G401.6 (cell line): ENCODE data around the gene LRRC4C.
"Not testable (repeated sequence)": the region's sequence is repeated elsewhere in the genome, so short reads cannot be mapped to it uniquely, and the experiment has no call there.

Source experiments
- FAIRE-seq: peaks from 2 replicates; lab custom pipeline; 2012; peaks lifted over from hg19 to GRCh38; lab: Jason Lieb, UNC

The LRRC4C gene

DNA sequence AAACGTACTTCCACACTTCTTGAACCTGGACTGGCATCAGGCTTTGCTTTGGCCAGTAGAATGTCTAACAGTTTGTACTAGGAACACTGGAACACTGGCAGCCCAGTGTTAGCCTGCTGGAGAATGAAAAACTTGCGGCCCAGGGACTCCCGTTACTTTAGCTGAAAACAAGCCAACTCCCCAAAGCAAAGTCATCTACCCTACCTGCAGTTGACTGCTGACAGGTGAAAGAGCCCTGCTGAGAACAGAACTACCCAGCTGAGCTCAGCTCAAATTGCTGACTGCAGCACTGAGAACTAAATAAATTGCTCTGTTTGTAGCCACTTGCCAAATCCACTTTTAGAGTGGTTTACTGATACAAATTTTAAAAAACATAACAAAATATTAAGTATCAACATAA lies 342.5 kb downstream of the LRRC4C start:
- FAIRE-seq, result no peak

DNA sequence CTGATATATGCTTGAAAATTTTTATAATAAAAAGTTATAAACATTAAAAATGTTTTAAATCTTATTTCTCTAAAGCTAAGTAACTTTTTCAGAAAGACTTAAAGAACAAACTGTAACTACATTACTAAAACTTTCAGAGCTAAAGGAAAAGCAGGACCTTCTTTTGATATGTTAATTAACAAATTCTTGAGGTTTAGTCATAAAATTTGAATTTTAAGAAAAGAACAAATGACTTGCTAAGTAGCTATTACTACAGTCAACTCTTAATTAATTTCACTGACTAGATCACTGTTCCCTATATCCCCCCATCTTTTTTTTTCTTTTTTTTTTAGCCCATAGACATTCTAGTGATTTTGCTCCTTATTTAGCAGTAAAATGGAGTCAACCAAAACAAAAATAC lies 344.4 kb downstream of the LRRC4C start:
- FAIRE-seq, result no peak

DNA sequence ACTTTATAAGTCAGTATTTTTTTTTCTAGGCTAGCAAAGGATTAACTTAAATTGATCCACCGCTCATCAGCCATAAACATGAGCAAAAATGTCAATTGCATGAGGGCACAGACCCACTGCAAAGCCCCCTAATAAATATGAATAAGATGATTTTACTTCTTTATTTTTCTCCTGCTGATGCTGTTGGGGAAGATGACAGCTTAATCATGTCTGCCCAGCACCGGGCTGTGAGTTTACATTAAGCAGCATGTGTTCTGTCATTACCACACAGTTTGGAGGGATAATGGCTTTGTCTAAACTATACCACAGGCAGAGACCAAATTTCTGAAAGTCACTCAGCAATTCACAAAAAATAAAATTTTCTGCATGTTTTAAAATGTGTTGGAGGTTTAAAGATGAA lies 346.3 kb downstream of the LRRC4C start:
- FAIRE-seq, result no peak

DNA sequence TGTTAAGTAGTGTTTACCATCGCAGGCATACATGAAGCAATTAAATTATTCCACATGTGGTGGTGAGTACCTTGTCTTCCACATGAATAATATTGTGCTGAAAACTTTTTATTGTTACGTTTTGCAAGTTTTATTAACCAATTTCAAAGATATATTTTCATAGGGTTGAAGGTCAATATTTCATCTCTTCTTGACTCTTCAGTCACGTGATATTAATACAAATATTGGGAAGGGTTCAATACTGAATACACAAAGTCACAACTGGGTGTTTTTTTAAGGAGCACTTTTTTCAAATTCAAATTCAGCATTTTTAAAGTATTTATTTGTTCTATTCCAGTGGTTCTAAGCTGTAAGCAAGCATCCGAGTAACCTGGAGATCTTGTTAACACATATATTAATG lies 348.9 kb downstream of the LRRC4C start:
- FAIRE-seq, result no peak

DNA sequence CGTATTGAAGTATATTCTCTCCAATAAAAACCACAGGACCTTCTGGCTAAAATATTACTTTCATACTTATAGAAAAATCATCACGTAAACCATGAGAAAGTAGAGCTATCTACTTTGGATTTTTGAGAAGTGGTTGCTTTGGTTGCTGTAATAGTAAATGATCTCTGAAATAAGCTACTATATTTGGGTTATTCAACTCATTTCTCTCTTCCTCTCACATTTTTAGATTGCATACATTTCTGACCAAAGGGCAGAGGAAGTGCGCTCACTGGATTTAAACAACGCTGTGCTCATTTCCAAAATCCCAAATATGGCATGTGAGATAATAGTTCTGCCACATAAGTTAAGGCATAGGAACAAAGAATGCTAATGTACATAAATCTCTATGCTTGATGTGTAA lies 357.0 kb downstream of the LRRC4C start:
- FAIRE-seq, result no peak

DNA sequence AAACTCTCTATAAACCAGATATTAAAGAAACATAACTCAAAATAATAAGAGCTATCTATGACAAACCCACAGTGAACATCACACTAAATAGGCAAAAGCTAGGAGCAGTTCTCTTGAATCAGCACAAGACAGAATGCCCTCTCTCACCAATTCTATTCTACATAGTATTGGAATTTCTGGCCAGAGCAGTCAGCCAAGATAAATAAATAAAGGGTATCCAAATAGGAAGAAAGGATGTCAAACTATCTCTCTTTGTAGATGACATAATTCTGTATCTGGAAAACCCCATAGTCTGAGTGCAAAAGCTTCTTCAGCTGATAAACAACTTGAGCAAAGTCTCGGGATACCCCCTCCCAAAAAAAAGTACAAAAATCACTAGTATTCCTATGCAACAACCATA lies 359.8 kb downstream of the LRRC4C start:
- no peak for FAIRE-seq

DNA sequence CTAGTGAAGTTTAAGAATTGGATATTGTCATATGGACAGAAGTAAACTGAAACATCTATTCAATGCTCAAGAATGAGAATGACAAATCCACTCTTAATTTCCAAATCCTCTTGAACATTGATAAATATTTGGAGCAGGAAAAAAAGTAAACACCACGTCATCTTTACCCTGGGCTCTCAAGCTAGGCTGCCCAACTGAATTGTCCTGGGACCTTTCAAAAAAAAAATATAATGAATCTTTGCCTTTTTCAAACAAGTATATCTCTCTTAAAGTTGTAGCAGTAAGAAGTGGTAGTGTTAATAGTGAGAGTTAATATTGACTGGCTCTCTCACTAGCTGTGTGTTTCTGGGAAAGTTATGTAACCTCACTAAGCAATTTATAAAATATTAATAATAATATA lies 374.3 kb downstream of the LRRC4C start:
- FAIRE-seq, result no peak

DNA sequence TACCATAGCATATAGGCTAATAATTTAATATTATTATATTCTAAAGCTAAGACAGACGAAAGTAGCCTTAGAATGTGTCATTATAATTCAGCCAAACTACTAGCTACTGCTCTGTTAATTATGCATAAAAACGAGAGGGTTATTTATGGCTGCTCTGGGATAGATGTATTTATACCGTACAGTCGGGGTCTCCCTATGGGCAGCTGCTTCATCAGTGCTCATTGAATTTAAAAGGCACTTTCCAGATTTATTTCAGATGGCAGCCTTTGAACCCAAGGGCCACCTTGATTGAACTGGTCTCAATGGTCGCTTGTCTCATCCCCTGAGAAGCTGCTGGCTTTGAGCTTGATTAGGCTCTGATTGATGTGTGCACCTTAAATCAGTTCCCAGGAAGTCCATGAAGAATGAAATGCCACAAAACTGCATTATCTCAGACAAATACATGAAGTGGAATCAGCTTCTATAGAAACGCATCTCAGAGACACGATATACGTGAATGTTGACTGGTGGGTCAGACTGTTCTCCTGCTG lies 377.6 kb downstream of the LRRC4C start:
- no peak for FAIRE-seq

DNA sequence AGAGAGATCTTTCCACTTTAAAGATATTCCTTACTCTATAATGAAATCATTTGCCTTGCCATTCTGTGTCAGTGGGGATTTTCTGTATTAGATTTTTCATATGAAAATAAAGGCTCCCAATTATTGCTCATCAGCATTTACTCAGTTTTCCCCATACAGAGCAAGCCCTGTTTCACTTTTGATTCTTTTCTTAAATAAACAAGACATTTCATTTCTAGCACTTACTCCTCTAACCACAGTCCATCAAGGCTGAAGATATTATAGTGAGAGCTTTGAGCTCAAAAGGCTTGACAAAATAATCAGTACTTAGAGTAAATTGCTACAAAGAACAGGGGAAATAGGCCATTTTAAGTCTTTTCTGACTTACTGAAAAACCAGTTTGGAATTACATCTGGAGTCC lies 385.1 kb downstream of the LRRC4C start:
- no peak for FAIRE-seq

DNA sequence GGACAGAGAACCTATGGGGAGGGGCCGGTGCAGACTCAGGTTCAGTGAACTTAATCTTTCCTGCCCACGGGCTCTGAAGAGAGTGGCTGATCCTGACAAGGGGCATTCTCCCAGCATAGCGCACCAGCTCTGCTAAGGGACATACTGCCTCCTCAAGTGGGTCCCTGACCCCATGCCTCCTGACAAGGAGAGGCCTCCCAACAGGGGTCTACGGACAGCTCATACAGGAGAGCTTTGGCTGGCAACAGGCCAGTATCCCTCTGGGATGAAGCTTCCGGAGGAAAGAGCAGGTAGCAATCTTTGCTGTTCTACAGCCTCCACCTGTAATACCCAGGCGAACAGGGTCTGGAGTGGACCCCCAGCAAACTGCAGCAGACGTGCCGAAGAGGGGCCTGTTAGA lies 394.0 kb downstream of the LRRC4C start:
- no peak for FAIRE-seq

DNA sequence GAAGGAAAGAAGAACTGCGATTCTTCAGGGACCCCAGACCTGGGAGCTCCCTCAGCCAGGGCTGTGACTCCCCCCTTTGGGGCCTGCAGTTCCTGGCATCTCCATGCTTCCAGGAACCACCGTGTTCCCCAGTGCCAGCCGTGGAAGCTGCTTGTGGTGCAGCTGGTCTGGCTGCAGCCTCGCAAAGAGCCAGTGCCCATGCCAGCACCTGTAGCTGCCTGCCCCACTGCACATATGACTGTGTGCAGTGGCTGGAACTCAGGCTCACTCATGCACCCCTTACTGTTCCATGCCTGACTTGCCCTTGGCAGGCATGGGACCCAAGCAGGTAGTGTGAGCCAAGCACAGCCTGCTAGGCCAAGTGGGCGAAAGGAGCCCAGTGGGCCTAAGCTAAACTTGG lies 401.3 kb downstream of the LRRC4C start:
- FAIRE-seq, result no peak

DNA sequence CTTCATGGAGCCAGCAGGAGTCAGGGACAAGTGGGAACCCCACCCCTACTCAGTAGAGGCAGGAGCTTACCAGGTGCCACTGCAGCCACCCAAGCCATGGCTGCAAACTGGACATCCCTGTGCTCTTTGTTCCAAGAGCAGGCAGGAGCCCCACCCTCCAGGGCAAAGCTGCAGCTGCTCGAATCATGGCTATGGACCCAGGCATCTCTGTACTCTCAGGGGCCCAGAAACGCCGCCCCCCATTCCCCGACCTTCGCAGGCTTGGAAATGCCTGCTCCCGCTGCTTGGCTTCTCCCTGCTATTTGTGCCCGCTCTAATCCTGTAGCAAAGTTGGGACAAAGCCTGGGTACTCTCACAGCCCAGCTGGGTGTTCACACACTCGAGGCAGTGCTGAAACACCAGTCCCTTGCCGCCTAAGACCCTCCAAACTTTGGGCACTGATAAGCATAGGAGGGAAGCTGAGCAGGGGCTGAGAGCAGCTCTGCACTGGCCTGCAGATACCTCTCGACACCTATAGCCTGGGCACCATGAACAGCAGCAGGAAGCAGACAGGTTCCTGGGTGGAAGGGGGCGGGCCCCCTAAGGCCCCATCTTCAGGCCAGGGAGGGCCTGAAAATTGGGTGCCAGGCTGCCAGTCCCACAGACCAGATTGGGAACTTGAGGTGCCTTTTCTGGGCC lies 402.4 kb downstream of the LRRC4C start:
- FAIRE-seq, result no peak

DNA sequence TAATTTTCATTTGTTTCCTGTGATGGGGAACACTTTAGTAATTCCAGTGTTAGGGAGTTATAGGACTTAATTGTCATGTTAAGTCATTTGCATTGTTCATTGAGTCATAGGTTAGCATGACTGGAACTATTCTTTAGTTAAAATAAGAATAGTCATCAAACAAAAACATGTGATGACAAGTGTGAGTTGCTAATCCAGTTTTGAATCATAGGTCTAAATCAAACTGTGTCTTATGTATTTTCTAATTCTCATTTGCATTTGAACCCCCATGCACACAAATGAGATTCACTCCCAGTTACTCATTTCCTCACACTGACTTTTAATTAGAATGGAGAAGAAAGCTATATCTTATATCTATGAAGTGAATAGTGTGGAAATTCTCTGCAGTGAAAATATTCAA lies 405.6 kb downstream of the LRRC4C start:
- FAIRE-seq, result no peak

DNA sequence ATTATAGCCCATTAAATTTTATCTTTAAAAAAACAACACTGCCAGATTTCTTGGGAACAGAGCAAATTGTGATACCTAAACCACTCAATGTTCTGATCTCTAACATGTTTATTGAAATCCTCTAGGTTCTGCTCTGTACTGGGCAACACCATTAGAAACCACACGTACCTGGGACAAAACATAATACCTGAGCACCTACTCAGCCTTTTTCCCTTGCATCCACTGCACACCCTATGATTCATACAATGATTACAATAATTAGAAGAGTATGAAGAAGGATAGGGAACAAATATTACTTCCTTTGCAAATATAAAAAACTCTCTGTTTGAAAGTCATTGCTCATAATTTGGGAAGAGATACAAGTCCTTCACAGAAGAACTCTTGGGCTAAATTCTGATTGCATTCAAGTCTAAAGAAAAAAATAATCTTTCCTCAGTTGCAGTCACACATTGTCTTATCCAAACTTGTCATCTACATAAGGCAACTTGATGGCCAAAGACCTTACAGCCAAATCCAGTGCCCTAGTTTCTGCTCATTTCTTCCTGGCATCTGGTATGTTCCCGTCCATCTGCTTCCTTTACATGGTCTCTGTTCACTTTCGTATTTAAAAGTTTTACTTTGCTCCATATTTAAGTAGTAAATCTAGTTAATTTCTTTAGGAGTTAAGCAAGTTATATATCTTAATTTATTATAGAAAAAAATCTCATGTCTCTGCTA lies 407.4 kb downstream of the LRRC4C start:
- FAIRE-seq, result no peak

DNA sequence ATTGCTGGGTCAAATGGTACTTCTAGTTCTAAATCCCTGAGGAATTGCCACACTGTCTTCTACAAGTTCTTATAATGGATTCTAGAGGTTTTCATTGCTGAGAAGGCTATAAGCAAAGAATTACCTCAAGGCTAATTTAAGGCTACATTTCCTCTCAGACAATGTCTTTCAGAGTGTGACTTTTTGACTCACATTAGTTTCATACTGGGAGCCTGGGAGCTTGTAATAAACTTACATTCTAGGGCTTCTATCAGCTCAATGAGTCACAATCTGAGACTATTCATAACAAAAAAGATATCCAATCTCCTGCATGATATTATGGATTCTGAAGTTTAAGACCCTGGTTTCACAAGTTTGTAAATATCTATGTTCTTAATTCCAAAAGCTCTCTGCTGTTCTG lies 408.7 kb downstream of the LRRC4C start:
- FAIRE-seq, result no peak

DNA sequence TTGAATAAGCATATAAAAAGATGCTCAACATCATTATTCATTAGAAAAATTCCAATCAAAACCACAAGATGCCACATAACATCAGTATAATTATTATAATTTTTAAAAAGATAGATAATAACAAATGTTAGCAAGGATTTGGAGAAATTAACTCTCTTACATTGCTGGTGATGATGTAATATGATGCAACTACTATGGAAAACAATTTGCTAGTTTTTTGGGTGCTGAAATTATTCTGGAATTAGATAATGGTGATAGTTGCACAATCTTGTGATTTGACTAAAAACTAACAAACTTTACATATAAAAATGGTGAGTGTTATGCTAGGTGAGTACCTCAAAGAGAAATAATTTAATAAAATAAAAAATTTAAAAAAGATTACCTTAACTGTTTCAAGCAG lies 412.2 kb downstream of the LRRC4C start:
- no peak for FAIRE-seq

DNA sequence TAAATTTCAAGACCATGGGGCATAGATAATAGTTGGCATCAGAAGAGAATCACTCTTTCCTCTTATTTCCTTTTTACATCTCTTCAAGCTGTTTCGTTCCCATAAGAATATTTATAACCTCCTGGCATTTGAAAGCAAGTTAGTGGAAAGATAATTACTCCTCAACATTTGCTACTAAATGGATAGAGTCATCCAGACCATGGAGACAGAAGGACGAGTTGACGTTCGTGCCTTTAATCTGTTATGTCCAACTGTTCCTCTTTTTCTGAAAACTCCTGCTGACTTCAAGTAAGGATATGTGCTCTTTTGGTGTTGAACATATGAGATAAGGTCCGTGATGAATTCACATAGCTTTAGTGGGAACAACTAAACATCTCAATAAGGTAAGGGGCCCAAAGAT lies 414.2 kb downstream of the LRRC4C start:
- FAIRE-seq, result no peak

DNA sequence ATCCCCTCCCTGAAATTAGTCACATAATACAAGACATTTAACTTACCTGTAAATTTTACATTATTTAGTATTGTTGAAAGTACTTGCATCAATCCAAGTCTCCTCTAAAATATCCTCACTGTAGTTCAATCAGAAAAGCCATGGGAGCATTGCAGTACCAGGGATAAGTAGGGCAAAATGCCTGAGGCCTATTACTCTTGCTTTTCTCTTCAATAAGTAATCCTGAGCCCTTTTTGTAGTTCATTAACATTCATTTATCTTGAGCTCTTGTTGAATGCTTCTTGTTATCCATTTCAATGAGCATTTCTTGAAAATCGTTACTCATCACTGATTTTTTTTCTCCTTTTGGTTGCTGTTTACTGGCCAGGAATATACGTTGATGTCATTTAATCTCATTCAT lies 414.7 kb downstream of the LRRC4C start:
- FAIRE-seq, result no peak

DNA sequence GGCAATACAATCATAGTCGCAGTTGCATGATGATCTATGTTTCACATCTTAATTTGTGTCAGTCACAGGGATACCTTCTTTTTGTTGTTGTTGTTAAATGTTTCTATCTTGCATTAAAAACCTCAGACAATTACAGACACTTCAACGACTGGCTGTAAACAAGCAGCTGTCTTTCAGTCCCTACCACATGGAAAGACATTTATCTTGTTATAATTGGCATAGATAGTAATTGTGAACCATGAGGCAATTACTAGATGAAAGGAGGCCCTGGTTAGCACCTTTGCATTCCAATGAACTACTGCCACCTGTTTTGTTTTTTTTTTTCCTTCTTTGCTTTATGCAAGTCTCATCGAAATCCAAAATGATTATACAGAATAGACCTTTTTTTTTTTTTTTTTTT lies 416.8 kb downstream of the LRRC4C start:
- FAIRE-seq, result no peak

DNA sequence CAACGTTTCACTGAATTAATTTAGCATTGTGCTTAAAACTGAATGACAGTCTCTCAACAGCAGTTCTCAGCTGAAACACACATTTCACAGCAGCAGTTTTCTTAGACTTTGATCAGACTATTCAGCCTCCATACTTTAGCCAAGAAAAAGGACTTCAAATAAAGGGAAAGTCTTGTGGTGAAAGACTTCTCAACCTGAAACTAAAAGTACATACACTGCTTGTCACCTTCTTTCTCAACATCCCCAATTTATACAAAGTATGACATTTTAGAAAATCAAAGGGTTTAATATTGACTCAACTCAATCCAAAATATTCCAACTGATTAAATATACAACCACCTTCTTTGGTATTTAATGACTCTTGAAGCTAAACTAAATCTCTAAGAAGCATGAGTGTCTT lies 419.0 kb downstream of the LRRC4C start:
- no peak for FAIRE-seq

DNA sequence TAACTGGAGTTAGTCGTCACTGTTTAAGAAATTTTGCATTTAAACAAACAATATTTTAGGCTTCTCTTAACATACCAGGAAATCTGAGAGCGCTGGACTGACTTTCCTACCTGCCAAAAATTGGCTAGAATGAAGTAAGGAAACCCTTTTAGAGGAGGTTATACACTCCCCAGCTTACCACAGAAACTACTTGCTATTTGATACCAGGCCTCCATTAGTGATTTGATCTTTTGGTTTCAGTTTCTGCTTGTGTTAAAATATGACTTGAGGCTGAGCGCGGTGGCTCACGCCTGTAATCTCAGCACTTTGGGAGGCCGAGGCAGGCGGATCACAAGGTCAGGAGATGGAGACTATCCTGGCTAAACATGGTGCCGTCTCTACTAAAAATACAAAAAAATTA lies 419.9 kb downstream of the LRRC4C start:
- no peak for FAIRE-seq

DNA sequence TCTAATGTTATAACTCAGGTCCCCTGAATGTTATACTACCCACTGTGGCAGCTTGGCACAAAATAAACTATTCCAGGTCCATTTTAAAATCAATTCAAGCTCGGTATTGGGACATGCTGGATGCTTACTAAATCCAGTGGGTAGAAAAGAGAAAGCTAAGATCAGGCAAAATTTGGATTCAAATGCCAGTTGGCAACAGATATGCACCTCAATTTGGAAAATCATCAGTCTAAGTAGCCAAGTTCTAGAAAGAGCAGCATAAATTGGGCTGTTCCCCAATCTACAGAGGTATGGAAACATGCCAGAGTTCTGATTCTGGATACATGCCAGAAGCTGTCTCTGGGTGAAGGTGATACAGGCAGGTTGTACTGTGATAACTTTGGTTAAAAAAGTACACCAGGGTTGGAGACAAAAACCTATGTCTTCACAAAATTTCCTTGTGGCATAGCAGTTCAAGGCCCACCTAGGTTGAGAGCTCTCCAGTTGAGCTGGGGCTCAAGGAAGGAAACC lies 427.8 kb downstream of the LRRC4C start:
- FAIRE-seq, result no peak

DNA sequence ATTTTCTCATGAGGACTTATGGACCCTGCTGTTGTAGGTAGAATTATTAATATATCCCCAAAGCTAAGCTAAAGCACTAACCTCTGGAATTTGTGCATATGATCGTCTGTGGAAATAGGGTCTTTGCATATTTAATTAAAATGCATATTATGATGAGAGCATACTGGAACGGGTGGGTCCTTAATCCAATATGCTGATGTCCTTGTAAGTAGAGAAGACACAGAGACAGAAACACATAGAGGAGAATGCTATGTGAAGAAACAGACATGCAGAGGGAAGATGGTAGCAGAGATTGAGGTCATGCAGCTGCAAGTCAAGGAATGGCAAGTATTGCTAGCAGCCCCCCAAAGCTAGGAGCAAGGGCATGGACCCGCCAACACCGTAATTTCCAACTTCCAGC lies 439.2 kb downstream of the LRRC4C start:
- FAIRE-seq, result no peak

DNA sequence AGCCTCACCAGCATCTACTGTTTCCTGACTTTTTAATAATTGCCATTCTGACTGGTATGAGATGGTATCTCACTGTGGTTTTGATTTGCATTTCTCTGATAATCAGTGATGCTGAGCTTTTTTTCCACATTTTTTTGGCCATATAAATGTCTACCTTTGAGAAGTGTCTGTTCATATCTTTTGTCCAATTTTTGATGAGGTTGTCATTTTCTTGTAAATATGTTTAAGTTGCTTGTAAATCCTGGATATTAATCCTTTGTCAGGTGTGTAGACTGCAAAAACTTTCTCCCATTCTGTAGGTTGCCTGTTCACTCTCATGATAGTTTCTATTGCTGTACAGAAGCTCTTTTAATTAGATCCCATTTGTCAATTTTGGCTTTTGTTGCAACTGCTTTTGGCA lies 439.8 kb downstream of the LRRC4C start:
- not testable (repeated sequence) for FAIRE-seq
